Endothelial cell (in vitro differentiated cells): ENCODE measurements around the gene TAAR5. TPM values are rescaled to one million over a fixed set of nuclear protein-coding genes. Genes with fewer than 3 reads are reported as not detected.

Experiments
- DNase-seq: peaks from one replicate; pipeline ENCODE4 v3.0.0; 2021; ENCODE audit warnings: low spot score
- H3K27ac Mint-ChIP-seq: one replicate; pipeline ENCODE4 v1.8.0; 2021; ENCODE audit warnings: mixed read lengths, inconsistent platforms; ENCODE audit not compliant: unreplicated experiment
- H3K27me3 Mint-ChIP-seq: one replicate; pipeline ENCODE4 v1.8.0; 2021; ENCODE audit warnings: mild to moderate bottlenecking, moderate library complexity, mixed read lengths, inconsistent platforms; ENCODE audit not compliant: unreplicated experiment
- H3K36me3 Mint-ChIP-seq: one replicate; pipeline ENCODE4 v1.8.0; 2021; ENCODE audit warnings: mild to moderate bottlenecking, low read depth, mixed read lengths, inconsistent platforms; ENCODE audit not compliant: unreplicated experiment
- H3K4me1 Mint-ChIP-seq: one replicate; pipeline ENCODE4 v1.8.0; 2021; ENCODE audit warnings: mild to moderate bottlenecking, mixed read lengths, inconsistent platforms; ENCODE audit not compliant: unreplicated experiment
- H3K4me3 Mint-ChIP-seq: one replicate; pipeline ENCODE4 v1.8.0; 2021; ENCODE audit warnings: mild to moderate bottlenecking, mixed read lengths, inconsistent platforms; ENCODE audit not compliant: unreplicated experiment
- H3K9me3 Mint-ChIP-seq: one replicate; pipeline ENCODE4 v1.8.0; 2021; ENCODE audit warnings: mixed read lengths, inconsistent platforms; ENCODE audit not compliant: unreplicated experiment
- CTCF ChIP-seq: fragments of 200-600 bp; sonication (generic); IDR thresholded peaks from one replicate; pipeline ENCODE4 v1.5.0; 2021; ENCODE audit warnings: antibody characterized with exemption; ENCODE audit not compliant: unreplicated experiment
- total RNA-seq: library from RNA; stranded (reverse); fragmentation: NEBNext Ultra II Directional; extraction: Animal tissue kit (Norgen Biotek cat#: 25700); gene quantifications from one replicate; pipeline ENCODE4 v1.2.1, GENCODE V29; 2021; ENCODE audit not compliant: unreplicated experiment

Gene TAAR5
- total RNA-seq, 1 donor from 2014 or later: not detected

GRCh38 chr6:132596201-132596600 lies 6.7 kb upstream of the TAAR5 start:
- Mint-ChIP-seq H3K9me3 (no peaks in the 10 kb centered on the region), H3K4me3 (no peak overlapping the region), H3K27me3 (peaks cover 2% of the 10 kb centered on the region), H3K36me3 (no peaks in the 10 kb centered on the region), H3K4me1 (peaks cover 2% of the 10 kb centered on the region), H3K27ac (no peak overlapping the region)
- no peak for DNase-seq
- TF ChIP-seq CTCF: no peak

- no peak for TF ChIP-seq CTCF
- Mint-ChIP-seq H3K9me3 (no peaks in the 10 kb centered on the region), H3K27me3 (peaks cover 3% of the 10 kb centered on the region), H3K36me3 (no peaks in the 10 kb centered on the region), H3K4me1 (peaks cover 2% of the 10 kb centered on the region), H3K4me3 (no peak overlapping the region), H3K27ac (no peak overlapping the region)
- no peak for DNase-seq
Measured at GRCh38 chr6:132592855-132593254, 3.3 kb upstream of the TAAR5 start.

- peaks cover 2% of the 10 kb centered on the region for H3K4me1 Mint-ChIP-seq
- H3K4me3 Mint-ChIP-seq: no peak overlapping the region
- no peak overlapping the region for H3K27ac Mint-ChIP-seq
- no peaks in the 10 kb centered on the region for H3K9me3 Mint-ChIP-seq
- H3K27me3 Mint-ChIP-seq: peaks cover 3% of the 10 kb centered on the region
- no peak for DNase-seq
- TF ChIP-seq CTCF: no peak
- H3K36me3 Mint-ChIP-seq: no peaks in the 10 kb centered on the region
Measured at GRCh38 chr6:132590362-132590761, 821 bp upstream of the TAAR5 start.

- peaks cover 1% of the 10 kb centered on the region for H3K27me3 Mint-ChIP-seq
- no peaks in the 10 kb centered on the region for H3K36me3 Mint-ChIP-seq
- no peak for TF ChIP-seq CTCF
- H3K4me3 Mint-ChIP-seq: no peak overlapping the region
- DNase-seq: no peak
- no peaks in the 10 kb centered on the region for H3K9me3 Mint-ChIP-seq
- no peak overlapping the region for H3K27ac Mint-ChIP-seq
- H3K4me1 Mint-ChIP-seq: no peaks in the 10 kb centered on the region
Measured at GRCh38 chr6:132587424-132587823, 2.1 kb downstream of the TAAR5 start.

- Mint-ChIP-seq H3K9me3 (no peaks in the 10 kb centered on the region), H3K36me3 (no peaks in the 10 kb centered on the region), H3K27ac (no peak overlapping the region), H3K4me1 (no peaks in the 10 kb centered on the region), H3K4me3 (no peak overlapping the region), H3K27me3 (peaks cover 1% of the 10 kb centered on the region)
- no peak for DNase-seq
- no peak for TF ChIP-seq CTCF
Measured at GRCh38 chr6:132584698-132585097, 4.8 kb downstream of the TAAR5 start.
